GM12878 (cell line): ENCODE measurements around the gene TTC39C. TPM values are rescaled to one million over a fixed set of nuclear protein-coding genes. Genes with fewer than 3 reads are reported as not detected.

Source experiments
- BMI1 ChIP-seq: fragments of 450-650 bp; IDR thresholded peaks from 2 replicates; pipeline ENCODE4 v1.6.1; 2016; ENCODE audit warnings: mild to moderate bottlenecking, moderate library complexity, borderline replicate concordance
- CHD4 ChIP-seq: fragments of 200-600 bp; sonication (generic); IDR thresholded peaks from 2 replicates; pipeline ENCODE4 v1.6.1; 2016; ENCODE audit warnings: mild to moderate bottlenecking
- CUX1 ChIP-seq: IDR thresholded peaks from 2 replicates; pipeline ENCODE4 v1.6.1; 2012; ENCODE audit warnings: improper control_type of control experiment, low read depth, low read length; ENCODE audit not compliant: insufficient replicate concordance
- E2F4 ChIP-seq: IDR thresholded peaks from 2 replicates; pipeline ENCODE4 v1.6.1; 2012; ENCODE audit warnings: low read depth, low read length, improper control_type of control experiment
- HDAC2 ChIP-seq: fragments of 200-600 bp; sonication (generic); IDR thresholded peaks from 2 replicates; pipeline ENCODE4 v1.6.1; 2017
- JUNB ChIP-seq: IDR thresholded peaks from 2 replicates; pipeline ENCODE4 v1.6.1; 2016; ENCODE audit warnings: antibody characterized with exemption, mild to moderate bottlenecking
- NRF1 ChIP-seq: conservative IDR thresholded peaks from 2 replicates; pipeline ENCODE4 v1.6.1; 2011; ENCODE audit warnings: mild to moderate bottlenecking, low read depth, low read length, improper control_type of control experiment
- PAX5 ChIP-seq: IDR thresholded peaks from 2 replicates; pipeline ENCODE4 v1.6.1; 2011; ENCODE audit warnings: low read depth, low read length, borderline replicate concordance
- RBBP5 ChIP-seq: fragments of 200-600 bp; sonication (generic); conservative IDR thresholded peaks from 2 replicates; pipeline ENCODE4 v1.6.1; 2016
- SMC3 ChIP-seq: IDR thresholded peaks from 2 replicates; pipeline ENCODE4 v1.6.1; 2011; ENCODE audit warnings: low read length, improper control_type of control experiment, borderline replicate concordance
- SREBF1 ChIP-seq: IDR thresholded peaks from 2 replicates; pipeline ENCODE4 v1.6.1; 2012; ENCODE audit warnings: mild to moderate bottlenecking, low read length
- SRF ChIP-seq, 2 experiments: IDR thresholded peaks; 2 replicates each; pipeline ENCODE4 v1.6.1; 2011; ENCODE audit warnings: low read depth in 2 of 2, low read length in 2 of 2, mild to moderate bottlenecking in 1 of 2, moderate library complexity in 1 of 2
- ZNF274 ChIP-seq: IDR thresholded peaks from one replicate; pipeline ENCODE4 v1.8.0; 2011; ENCODE audit not compliant: insufficient read length, insufficient read depth
- ZZZ3 ChIP-seq: IDR thresholded peaks from 2 replicates; pipeline ENCODE4 v1.6.1; 2011; ENCODE audit warnings: low read depth; ENCODE audit not compliant: control insufficient read depth, insufficient read length
- polyA plus RNA-seq, 11 experiments: library from polyadenylated mRNA; depleted of rRNA in 4 of 11; unstranded in 6 of 11; stranded (reverse) in 5 of 11; fragments of >200 nt; fragmentation: Nextera tagmentation in 4 of 11; fragmentation: Illumina TruSeq in 1 of 11; extraction: Ambion mirVana in 4 of 11; extraction: Trizol in 1 of 11; gene quantifications; 1 replicate in 1 of 11; 2 replicates in 10 of 11; pipeline versions ENCODE4 v1.2.1 to v1.2.3, GENCODE V29; 2011 to 2016; ENCODE audit warnings: inconsistent platforms in 2 of 11, missing spikeins in 2 of 11, low read depth in 1 of 11
- total RNA-seq, 4 experiments: library from RNA; depleted of rRNA in 3 of 4; stranded (reverse); fragments of >200 nt in 3 of 4; fragmentation: Illumina TruSeq in 1 of 4; extraction: Trizol in 1 of 4; gene quantifications; 2 replicates each; pipeline versions ENCODE4 v1.2.1 to v1.2.3, GENCODE V29; 2013 to 2021
- TF ChIP-seq, protein P1 (sequence below): fragments of 450-650 bp; conservative IDR thresholded peaks from 2 replicates; pipeline ENCODE4 v1.6.1; 2017; ENCODE audit warnings: mild to moderate bottlenecking, moderate library complexity
- TF ChIP-seq, protein P2 (sequence below): fragments of 450-650 bp; IDR thresholded peaks from 2 replicates; pipeline ENCODE4 v1.6.1; 2018; ENCODE audit warnings: borderline replicate concordance, mild to moderate bottlenecking; ENCODE audit not compliant: partially characterized antibody

Gene TTC39C
- total and polyA plus RNA-seq, 10 of the 15 experiments (the other 5 are each of a cell fraction or from before 2014, with no cell fraction given) = 21.1 to 91.0 (median 64.8) TPM

GRCh38 chr18:24009651-24010333 lies 4.8 kb upstream of the TTC39C start (continued):
- TF ChIP-seq JUNB = peak; percentile 31; the same call in 1 of the 2 replicates
- peak; percentile 39; the same call in 1 of the 2 replicates for TF ChIP-seq SMC3
- peak; percentile 95 for TF ChIP-seq PAX5
- TF ChIP-seq ZZZ3 = no peak
- no peak for TF ChIP-seq SREBF1
- TF ChIP-seq ZNF274 = no peak
- TF ChIP-seq RBBP5 = no peak
- peak; percentile 28 for TF ChIP-seq CUX1
- TF ChIP-seq, protein P1, sequence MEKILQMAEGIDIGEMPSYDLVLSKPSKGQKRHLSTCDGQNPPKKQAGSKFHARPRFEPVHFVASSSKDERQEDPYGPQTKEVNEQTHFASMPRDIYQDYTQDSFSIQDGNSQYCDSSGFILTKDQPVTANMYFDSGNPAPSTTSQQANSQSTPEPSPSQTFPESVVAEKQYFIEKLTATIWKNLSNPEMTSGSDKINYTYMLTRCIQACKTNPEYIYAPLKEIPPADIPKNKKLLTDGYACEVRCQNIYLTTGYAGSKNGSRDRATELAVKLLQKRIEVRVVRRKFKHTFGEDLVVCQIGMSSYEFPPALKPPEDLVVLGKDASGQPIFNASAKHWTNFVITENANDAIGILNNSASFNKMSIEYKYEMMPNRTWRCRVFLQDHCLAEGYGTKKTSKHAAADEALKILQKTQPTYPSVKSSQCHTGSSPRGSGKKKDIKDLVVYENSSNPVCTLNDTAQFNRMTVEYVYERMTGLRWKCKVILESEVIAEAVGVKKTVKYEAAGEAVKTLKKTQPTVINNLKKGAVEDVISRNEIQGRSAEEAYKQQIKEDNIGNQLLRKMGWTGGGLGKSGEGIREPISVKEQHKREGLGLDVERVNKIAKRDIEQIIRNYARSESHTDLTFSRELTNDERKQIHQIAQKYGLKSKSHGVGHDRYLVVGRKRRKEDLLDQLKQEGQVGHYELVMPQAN = no peak
- TF ChIP-seq NRF1 = no peak
- peak; percentile 82 to 99 for TF ChIP-seq SRF (IDR thresholded peaks at IDR 0.05; ENCODE audit: low read depth in 2 of 2, low read length in 2 of 2)
- TF ChIP-seq E2F4 = no peak
- TF ChIP-seq CHD4 = no peak
- TF ChIP-seq HDAC2 = no peak
- TF ChIP-seq, protein P2, sequence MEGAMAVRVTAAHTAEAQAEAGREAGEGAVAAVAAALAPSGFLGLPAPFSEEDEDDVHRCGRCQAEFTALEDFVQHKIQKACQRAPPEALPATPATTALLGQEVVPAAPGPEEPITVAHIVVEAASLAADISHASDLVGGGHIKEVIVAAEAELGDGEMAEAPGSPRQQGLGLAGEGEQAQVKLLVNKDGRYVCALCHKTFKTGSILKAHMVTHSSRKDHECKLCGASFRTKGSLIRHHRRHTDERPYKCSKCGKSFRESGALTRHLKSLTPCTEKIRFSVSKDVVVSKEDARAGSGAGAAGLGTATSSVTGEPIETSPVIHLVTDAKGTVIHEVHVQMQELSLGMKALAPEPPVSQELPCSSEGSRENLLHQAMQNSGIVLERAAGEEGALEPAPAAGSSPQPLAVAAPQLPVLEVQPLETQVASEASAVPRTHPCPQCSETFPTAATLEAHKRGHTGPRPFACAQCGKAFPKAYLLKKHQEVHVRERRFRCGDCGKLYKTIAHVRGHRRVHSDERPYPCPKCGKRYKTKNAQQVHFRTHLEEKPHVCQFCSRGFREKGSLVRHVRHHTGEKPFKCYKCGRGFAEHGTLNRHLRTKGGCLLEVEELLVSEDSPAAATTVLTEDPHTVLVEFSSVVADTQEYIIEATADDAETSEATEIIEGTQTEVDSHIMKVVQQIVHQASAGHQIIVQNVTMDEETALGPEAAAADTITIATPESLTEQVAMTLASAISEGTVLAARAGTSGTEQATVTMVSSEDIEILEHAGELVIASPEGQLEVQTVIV = no peak
- TF ChIP-seq BMI1 = no peak
